Ishikawa (cell line): ENCODE data around the gene ASTN2.

Experiments used
- CEBPB ChIP-seq: IDR thresholded peaks from 2 replicates; pipeline ENCODE4 v1.6.1; 2012
- EP300 ChIP-seq: IDR thresholded peaks from 2 replicates; pipeline ENCODE4 v1.6.1; 2012; ENCODE audit warnings: borderline replicate concordance
- FOXM1 ChIP-seq: IDR thresholded peaks from 2 replicates; pipeline ENCODE4 v1.6.1; 2012; ENCODE audit warnings: low read depth, borderline replicate concordance
- NFIC ChIP-seq: IDR thresholded peaks from 2 replicates; pipeline ENCODE4 v1.6.1; 2012
- RAD21 ChIP-seq: IDR thresholded peaks from 2 replicates; pipeline ENCODE4 v1.6.1; 2012; ENCODE audit warnings: low read depth
- TAF1 ChIP-seq: IDR thresholded peaks from 2 replicates; pipeline ENCODE4 v1.6.1; 2012; ENCODE audit warnings: low read depth, mild to moderate bottlenecking
- TCF12 ChIP-seq: IDR thresholded peaks from 2 replicates; pipeline ENCODE4 v1.6.1; 2012; ENCODE audit warnings: low read depth
- TF ChIP-seq, protein P1 (sequence below): IDR thresholded peaks from 2 replicates; pipeline ENCODE4 v1.6.1; 2012; ENCODE audit warnings: low read depth, mild to moderate bottlenecking

DNA sequence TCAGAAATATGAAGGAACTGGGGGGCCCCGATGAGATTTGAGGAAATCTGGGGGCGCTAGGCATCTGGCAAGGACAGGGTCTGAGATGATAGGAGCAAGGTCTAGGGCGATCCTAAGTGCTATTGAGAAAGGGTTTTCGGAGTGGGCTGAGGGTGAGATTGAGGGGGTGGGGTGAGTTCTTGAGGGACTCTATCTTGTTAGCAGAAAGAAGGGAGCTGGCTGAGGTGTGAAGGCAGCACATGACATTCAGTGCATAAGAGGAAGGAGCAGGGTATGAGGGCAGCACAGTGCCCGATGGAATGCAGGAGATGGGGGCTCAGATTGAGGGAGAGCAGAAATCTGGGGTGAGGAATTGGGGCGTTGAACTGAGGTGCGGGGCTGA lies 727.1 kb downstream of the ASTN2 start:
- TF ChIP-seq TCF12 (no peak), EP300 (no peak), FOXM1 (no peak), CEBPB (no peak), RAD21 (no peak), TAF1 (no peak), NFIC (no peak)
- TF ChIP-seq, protein P1, sequence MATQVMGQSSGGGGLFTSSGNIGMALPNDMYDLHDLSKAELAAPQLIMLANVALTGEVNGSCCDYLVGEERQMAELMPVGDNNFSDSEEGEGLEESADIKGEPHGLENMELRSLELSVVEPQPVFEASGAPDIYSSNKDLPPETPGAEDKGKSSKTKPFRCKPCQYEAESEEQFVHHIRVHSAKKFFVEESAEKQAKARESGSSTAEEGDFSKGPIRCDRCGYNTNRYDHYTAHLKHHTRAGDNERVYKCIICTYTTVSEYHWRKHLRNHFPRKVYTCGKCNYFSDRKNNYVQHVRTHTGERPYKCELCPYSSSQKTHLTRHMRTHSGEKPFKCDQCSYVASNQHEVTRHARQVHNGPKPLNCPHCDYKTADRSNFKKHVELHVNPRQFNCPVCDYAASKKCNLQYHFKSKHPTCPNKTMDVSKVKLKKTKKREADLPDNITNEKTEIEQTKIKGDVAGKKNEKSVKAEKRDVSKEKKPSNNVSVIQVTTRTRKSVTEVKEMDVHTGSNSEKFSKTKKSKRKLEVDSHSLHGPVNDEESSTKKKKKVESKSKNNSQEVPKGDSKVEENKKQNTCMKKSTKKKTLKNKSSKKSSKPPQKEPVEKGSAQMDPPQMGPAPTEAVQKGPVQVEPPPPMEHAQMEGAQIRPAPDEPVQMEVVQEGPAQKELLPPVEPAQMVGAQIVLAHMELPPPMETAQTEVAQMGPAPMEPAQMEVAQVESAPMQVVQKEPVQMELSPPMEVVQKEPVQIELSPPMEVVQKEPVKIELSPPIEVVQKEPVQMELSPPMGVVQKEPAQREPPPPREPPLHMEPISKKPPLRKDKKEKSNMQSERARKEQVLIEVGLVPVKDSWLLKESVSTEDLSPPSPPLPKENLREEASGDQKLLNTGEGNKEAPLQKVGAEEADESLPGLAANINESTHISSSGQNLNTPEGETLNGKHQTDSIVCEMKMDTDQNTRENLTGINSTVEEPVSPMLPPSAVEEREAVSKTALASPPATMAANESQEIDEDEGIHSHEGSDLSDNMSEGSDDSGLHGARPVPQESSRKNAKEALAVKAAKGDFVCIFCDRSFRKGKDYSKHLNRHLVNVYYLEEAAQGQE = no peak
